ENCODE results near the gene NR3C2.

Gene NR3C2

DNA sequence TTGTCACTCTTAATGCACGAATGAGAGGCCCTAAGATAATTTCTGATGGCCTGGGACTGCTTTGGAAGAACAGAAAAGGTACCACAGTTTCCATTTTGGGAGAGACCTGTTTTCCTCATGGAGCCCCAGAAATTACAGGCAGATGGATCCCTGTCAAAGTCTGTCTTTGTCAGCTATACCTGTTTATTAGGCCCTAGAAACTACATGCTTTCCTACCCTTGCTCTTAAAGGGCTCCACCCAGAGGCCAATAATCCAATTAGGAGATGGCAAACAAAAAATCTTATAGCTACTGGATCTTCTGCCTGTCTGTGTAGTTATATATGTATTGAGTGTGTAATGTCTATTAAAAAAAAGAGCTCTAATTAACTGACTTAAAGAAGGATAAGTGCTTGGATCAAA lies 141.3 kb downstream of the NR3C2 start:
- no peak for DNase-seq

DNA sequence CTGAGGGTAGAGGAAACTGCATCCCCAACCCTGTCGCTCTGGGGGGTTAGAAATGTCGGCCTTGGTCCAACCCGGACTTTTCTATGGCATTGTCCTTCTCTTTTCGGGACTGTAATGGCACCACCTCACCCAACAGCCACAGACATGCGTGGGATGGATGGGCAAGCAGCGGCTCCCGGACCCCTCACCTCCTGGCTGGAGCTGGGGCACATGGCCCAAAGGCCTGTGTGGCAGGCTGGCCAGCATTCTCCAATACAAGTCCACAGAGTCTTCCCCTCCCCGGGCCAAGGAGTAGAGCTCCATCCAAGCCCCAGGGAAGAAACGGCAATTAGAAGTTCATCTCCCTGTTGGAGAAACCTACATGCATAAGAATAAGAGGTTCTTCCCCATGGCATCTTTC lies 142.9 kb downstream of the NR3C2 start:
- no peak for DNase-seq

DNA sequence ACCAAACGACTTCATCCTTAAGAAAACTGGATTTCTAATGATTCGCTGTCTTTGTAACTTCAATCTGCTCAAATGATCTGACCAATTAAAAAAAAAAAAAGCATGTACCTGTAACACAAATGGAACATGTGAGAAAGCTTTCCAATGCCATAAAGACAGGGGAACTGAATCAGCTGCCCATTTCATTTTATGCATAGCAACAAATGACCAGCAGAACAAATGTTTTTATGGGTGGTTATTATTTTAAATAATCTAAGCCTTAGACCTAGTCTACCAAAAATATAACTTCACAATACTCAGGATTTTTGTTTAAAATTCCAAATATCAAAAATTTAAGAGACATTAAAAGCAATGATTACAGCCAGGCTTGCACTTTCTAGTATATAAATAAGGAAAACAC lies 145.7 kb downstream of the NR3C2 start:
- no peak for DNase-seq

GRCh38 chr4:148295642-148296041 lies 146.6 kb downstream of the NR3C2 start:
- DNase-seq = no peak

DNA sequence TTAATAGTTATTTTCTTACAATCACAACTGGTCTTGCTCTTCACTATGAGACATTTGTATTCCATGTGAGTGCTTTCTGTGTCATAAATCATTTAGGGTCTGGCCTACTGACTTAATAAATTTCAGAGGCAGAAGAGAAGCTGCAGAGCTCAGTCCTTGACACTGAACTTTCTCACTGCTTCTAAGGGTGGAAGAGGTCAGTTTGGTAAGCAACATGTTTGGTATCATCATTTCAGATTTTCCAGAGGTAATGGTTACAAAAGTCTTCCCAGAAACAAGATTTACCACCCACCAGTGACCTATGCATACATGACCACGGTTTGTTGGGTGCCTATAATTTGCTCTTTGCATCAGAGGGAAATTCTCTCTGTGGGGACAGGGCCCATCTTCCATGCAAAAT lies 148.6 kb downstream of the NR3C2 start:
- DNase-seq = no peak

DNA sequence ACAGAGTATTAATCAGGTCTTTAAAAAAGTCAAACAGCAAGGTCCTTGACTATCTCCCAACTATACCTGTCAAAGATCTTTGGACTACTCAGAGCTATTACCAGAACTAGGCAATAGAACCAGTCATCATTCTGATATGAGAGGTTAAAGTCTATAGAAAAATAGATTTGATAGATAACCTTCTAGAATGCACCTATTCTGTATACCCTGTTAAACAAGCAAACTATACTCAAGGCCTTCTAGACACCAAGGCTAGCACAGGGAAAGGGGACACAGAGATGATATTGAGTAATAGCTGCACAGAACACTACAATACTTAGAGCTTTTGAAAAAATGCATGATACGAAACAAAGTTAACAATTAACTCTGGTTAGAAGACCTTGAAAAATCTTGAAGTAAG lies 149.5 kb downstream of the NR3C2 start:
- DNase-seq = no peak

DNA sequence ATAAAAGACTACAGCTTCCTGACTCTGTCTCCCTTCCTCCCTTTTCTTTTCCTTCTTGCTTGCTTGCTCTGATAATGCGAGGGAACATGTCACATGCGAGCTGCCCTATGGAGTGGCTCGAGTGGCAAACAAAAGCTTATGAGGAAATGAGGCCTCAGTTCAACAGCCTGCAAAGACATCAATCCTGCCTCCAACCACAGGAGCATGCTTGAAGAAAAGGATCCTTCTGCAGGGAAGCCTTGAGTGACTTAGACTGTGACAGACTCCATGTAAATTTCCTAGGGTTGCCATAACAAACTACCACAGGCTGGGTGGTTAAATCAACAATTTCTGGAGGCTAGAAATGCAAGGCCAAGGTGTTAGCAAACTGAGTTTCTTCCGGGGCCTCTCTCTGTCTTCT lies 152.5 kb downstream of the NR3C2 start:
- no peak for DNase-seq

DNA sequence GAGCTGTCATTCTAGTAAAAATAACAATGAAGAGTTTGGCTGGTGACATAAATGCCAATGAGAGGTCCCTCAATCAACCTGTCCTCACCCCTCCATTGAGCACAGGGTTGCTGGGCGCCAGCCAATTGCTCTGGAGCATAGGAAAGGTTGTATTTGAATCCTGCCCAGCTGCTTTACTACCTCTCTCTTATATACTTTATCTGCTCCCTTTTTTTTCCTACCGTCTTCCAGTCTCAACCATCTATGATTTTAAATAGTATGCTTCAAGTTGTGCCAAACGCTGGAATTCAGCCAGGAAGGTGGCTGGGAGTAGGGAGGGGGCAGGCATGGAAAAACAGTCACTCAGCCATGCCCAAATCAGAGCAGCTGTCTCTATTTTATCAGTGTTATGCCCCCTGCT lies 153.8 kb downstream of the NR3C2 start:
- no peak for DNase-seq

DNA sequence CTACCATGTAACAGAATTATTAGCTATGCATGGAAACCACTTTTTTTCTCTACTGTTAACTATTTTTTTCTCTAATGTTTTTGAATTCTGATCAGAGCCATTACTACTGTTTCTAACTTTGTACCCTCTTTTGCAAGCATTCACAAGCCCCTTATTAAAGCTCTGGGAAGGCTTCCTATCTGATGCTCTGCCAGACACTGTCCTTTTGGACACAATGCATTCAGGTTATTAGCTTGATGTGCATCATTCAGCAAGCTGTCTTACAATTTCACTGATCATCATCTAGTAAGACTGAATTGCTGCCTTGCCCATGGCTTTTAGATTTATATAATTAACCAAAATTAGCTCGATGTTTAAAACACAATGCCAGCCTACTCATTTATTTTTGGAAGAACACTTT lies 155.1 kb downstream of the NR3C2 start:
- no peak for DNase-seq

DNA sequence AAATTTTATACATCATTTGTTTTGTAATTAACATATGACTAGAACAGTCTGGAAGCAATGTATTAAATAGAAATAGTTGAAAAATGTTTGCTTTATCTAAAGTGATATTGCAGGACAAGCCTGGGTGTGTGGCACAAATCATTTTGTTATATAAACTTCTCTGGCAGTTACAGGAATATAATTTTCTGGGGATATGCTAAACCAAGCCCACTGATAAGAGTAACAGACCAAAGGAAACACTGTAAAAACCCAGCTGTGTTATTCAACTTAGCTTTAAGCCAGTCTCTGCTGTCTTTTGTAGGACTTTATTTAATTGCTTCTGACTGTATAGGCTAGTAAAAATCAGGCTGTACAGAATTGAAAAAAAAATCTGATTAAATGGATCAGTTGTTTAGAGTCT lies 156.2 kb downstream of the NR3C2 start:
- no peak for DNase-seq

DNA sequence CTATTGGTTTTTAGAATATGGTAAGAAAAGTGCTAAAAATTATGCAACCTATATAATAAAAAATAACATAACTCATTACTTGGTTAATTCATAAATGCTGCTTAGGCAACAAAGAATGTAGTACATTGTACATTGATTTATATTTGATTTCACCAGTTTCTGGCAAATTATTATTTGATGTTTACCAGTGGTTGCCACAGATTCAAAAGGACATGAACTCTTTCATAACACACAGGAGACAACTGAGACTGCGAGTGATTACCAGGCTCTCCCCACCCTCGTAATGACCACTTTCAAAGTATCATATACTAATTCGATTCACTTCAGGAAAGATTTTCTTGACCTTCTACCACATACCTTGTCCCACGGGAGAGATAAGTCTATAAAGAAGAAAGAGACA lies 158.5 kb downstream of the NR3C2 start:
- no peak for DNase-seq

DNA sequence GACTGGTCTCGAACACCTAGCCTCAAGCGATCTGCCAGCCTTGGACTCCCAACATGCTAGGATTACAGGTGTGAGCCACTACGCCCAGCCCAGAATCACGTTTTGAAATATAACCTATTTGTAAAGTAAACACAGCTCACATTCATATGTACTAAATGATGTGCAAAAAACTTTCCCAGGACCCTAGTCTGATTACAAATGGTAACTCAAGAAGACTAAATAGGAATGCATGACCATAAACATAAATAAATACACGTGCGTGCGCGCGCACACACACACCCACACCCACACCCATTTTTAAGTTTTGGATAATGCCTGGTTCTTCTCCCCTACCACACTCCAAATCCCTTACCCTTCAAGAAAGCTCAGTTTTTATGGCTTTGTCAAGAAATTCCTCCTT lies 163.9 kb downstream of the NR3C2 start:
- DNase-seq = no peak

- DNase-seq = no peak
Measured at GRCh38 chr4:148275266-148275665, 166.9 kb downstream of the NR3C2 start.

DNA sequence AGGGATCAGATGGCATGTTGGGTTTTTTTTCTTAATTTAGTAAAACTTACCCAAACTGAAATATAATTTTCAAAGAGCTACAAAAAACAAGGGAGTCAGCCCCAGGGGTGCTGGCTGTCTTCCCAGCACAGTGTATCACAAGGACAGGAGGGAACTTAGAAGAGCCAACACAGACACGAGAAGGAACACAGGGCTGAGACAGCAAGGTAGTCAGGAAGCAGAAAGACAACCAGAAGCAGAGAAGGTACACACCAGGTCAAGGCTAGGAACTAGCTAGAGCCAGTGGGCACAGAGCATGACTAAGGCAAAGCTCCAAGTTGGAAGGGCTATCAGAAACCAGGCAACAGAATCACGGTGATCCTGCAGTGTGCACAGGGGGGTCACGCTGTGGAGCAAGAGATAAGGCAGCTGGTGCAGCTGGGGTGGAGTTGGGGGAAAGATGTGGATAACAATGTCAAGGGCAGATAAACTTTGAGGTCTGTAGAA lies 168.7 kb downstream of the NR3C2 start:
- no peak for DNase-seq

GRCh38 chr4:148271166-148271565 lies 171.0 kb downstream of the NR3C2 start:
- no peak for DNase-seq

DNA sequence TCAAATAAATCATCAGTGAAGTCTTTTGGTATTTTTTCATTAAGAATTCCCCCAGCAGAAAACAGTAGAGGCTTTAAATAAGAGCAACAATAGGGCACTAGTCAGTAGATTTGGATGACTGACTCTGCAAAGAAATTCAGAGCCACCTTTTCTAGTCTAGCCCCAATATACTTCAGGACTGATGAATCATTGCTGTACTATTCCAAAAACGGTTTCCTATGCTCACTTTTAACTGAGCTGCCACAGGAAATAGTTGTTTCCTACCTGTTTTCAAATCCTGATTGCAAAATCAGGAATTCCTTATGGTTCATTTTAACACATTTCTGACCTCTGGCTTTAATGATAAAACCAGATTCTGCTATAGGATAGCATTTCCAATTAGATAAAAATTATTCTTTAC lies 171.6 kb downstream of the NR3C2 start:
- no peak for DNase-seq

DNA sequence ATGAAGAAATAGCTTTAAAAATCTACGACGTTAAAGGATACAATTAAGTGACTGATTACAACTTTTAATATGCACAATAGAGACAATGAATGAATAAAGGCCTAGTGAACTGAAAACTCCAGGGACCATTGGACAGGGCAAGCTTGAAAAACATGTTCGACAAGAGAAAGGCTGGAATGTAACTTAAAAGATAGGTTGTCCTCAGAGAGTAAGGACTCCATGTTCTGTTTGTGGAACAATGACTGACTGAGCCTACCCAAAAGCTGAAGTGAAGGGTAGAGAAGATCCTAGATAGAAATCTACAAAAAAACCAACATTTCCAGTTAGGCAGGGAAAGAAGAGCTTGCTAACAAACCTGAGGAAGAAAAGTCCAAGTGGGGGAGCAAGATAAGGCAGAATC lies 173.4 kb downstream of the NR3C2 start:
- no peak for DNase-seq

DNA sequence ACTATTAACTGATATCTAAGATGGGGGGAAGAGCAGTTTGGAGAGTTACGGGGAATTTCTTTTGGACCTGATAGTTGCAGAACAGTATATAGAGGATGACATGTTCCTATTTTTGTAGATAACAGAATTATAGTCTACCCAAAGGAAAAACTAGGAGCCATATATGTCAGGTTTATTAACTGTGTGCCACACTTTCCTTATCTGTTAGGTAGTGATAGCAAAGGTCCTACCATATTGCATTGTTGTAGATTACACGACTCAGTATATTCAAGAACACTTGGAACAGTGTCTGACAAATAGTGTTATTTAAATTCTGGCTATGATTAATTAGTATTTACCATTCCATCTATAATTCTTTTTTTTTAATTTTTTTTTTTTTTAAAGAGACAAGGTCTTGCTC lies 175.3 kb downstream of the NR3C2 start:
- no peak for DNase-seq

DNA sequence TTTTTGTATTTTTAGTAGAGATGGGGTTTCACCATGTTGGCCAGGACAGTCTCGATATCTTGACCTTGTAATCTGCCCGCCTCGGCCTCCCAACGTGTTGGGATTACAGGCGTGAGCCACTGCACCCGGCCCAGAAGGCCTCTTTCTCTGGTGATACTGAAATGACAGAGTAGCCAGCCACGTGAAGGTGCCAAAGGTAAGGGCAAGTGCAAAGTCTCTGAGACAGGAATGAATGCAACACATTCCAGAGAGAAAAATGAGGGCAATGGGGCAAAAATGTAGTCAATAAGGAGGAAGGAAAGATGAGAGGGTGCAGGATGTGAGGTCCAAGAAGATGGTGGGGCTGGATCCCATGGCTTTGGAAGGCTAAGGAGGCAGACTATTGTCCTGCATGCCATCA lies 176.0 kb downstream of the NR3C2 start:
- DNase-seq = no peak

DNA sequence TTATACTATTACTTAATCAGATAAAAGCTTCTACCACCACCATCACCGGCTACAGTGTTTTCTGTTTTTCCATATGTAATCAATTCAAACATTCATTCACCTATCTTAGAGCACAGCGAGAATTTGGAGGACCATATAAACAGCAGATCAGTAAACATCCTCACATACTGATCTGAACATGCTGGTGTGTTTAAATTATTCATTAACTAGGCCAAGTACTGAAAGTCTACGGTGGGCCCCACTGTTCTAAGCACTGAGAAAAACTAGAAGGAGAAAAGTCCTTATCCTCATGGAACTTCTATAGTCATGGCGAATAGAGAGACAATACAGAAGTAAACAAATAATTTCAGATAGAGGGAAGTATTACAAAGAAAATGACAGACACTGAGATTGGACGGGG lies 176.6 kb downstream of the NR3C2 start:
- no peak for DNase-seq

- DNase-seq = no peak
Measured at GRCh38 chr4:148263802-148264201, 178.4 kb downstream of the NR3C2 start.

GRCh38 chr4:148263127-148263526 lies 179.1 kb downstream of the NR3C2 start:
- DNase-seq = no peak

GRCh38 chr4:148261848-148262247 lies 180.4 kb downstream of the NR3C2 start:
- no peak for DNase-seq

DNA sequence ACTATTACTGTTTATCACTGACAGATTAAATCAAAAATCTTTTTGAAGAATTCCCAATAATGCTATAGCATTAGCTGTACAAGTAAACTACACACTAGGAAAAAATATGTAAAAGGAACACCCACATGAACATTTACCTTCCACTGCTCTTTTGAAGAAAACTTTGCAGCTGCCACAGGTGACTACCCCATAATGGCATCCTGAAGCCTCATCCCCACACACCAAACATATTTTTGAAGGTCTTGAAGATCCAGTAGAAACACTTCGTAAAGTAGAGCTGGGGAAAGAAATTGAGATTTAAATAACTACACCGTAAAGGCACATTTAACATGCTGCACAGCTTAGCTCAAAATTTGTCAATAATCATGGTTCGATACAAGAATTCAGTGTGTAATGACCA lies 182.4 kb downstream of the NR3C2 start:
- no peak for DNase-seq

DNA sequence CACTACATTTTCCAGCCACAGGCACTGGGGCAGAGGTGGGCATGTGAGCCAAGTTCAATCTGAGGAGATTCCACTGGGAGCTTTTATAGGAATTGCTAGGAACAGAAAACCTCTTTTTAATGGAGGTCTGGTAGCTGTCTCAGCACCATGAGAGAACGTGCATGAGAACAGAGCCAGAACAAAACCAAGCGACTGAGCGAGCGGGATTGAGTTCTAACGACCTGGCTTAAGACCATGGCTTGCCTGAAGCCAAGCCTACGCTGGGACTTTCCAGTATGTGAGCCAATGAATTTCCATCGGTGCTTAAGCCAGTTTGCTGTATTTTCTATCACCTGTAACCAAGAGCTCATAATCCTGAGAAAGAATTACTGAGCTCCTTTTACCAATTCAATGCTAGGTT lies 183.7 kb downstream of the NR3C2 start:
- no peak for DNase-seq

- no peak for DNase-seq
Measured at GRCh38 chr4:148255344-148255720, 186.9 kb downstream of the NR3C2 start.

Measured in amniotic stem cell (primary cell).